ENCODE results near the gene RASGRF2.

- TF ChIP-seq CTCF (IDR thresholded peaks at IDR 0.05), result no peak
- no peak for TF ChIP-seq POLR2AphosphoS5 (IDR thresholded peaks at IDR 0.05)
- TF ChIP-seq POLR2A (IDR thresholded peaks at IDR 0.05), result no peak
Observed at GRCh38 chr5:81086881-81087281, 126.7 kb downstream of the RASGRF2 start.
